Neural cell (in vitro differentiated cells): ENCODE data around the gene GPC2.

Experiments
- CTCF ChIP-seq: fragments of 450-650 bp; IDR thresholded peaks from 2 replicates; pipeline ENCODE4 v1.5.1; 2014; ENCODE audit warnings: antibody characterized with exemption, mild to moderate bottlenecking, moderate library complexity; ENCODE audit not compliant: poor library complexity, severe bottlenecking
- EP300 ChIP-seq: fragments of 450-650 bp; conservative IDR thresholded peaks from 2 replicates; pipeline ENCODE4 v1.6.1; 2014; ENCODE audit warnings: antibody characterized with exemption, mild to moderate bottlenecking, moderate library complexity; ENCODE audit not compliant: poor library complexity, severe bottlenecking
- POLR2AphosphoS5 ChIP-seq: IDR thresholded peaks from 2 replicates; pipeline ENCODE4 v1.6.1; 2012
- TAF1 ChIP-seq: IDR thresholded peaks from 2 replicates; pipeline ENCODE4 v1.6.1; 2012; ENCODE audit warnings: low read depth

GRCh38 chr7:100152404-100152803 lies 24.8 kb downstream of the GPC2 start:
- TF ChIP-seq TAF1 (no peak), CTCF (no peak), POLR2AphosphoS5 (no peak), EP300 (no peak)
